B cell (primary cell): ENCODE measurements around the gene EYS.

Source experiments
- CTCF ChIP-seq: fragments of 200-600 bp; IDR thresholded peaks from one replicate; pipeline ENCODE4 v1.8.0; 2022; ENCODE audit warnings: antibody characterized with exemption, mild to moderate bottlenecking
- EZH2 ChIP-seq: IDR thresholded peaks from 2 replicates; pipeline ENCODE4 v1.6.1; 2012; ENCODE audit warnings: borderline replicate concordance, low read depth, mild to moderate bottlenecking, moderate library complexity, low read length; ENCODE audit not compliant: insufficient read depth, poor library complexity, severe bottlenecking

DNA sequence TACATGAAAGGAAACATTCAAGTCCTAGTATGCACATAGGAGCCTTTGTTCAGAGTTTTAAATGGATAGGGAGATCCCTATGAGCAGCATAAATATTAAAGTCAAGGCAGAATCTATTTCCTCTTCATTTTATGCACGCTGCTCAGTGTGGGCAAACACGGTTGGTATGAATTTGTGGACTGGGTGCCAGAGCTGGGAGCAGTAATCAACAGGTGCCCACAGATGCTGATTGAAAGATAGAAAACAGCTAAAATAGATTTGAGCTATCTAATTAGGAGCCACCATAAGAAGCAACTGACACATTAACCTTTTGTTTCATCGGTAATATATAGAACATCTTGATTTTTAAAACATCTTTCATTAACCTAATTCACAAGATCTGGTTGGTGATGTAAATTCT, 175.5 kb downstream of the EYS start:
- no peak for TF ChIP-seq CTCF
- no peak for TF ChIP-seq EZH2
